GM12891 (cell line): ENCODE results near the gene NUDT4B.
"Not testable (repeated sequence)": the region's sequence is repeated elsewhere in the genome, so short reads cannot be mapped to it uniquely, and the experiment has no call there.

Experiments
- PAX5 ChIP-seq: IDR thresholded peaks from 2 replicates; pipeline ENCODE4 v1.6.1; 2011; ENCODE audit warnings: low read length, moderate library complexity, mild to moderate bottlenecking; ENCODE audit not compliant: insufficient read depth, severe bottlenecking
- POLR2A ChIP-seq: IDR thresholded peaks from 2 replicates; pipeline ENCODE4 v1.6.1; 2011; ENCODE audit warnings: low read depth, low read length, control low read depth
- POLR2AphosphoS5 ChIP-seq: IDR thresholded peaks from 2 replicates; pipeline ENCODE4 v1.6.1; 2011; ENCODE audit warnings: low read depth, low read length, control low read depth
- POU2F2 ChIP-seq: IDR thresholded peaks from 2 replicates; pipeline ENCODE4 v1.6.1; 2011; ENCODE audit warnings: low read depth, mild to moderate bottlenecking, control low read depth, low read length, moderate library complexity
- SPI1 ChIP-seq: IDR thresholded peaks from 2 replicates; pipeline ENCODE4 v1.6.1; 2011; ENCODE audit warnings: low read depth, low read length, control low read depth
- TAF1 ChIP-seq: IDR thresholded peaks from 2 replicates; pipeline ENCODE4 v1.6.1; 2011; ENCODE audit warnings: low read depth, low read length, control low read depth

DNA sequence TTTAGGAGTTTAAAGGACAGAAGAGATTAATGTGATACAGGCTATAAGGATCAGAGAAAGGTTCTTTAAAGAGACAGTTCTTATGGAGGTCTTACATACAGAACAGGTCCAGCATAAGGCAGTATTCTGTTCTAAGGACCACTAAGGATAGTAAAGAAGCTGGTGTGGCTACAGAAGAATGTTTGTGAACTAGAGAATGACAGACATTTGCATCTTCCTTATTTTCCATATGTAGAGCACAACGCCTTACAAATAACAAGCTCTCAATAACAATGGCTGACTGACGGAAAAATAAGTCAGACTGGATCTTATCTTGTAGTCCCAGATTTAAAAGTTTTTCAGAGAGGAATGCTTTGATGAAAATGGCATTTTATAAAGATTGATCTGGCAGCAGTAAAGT, 26.7 kb downstream of the NUDT4B start:
- not testable (repeated sequence) for TF ChIP-seq POLR2A, TAF1, POLR2AphosphoS5, SPI1, PAX5, POU2F2
